HepG2 (cell line): Measurements from ENCODE around the gene ELP2. TPM values are rescaled to one million over a fixed set of nuclear protein-coding genes. Genes with fewer than 3 reads are reported as not detected.

ENCODE experiments used
- CBX2 ChIP-seq, 2 experiments: fragments of 200-600 bp in 1 of 2; sonication (generic); formaldehyde crosslinking in 1 of 2; IDR thresholded peaks; 2 replicates each; pipeline versions ENCODE4 v1.7.0 to v1.8.1; 2018 to 2022; ENCODE audit warnings: low read depth in 2 of 2, low read length in 1 of 2, mild to moderate bottlenecking in 1 of 2, missing genetic modification reagents in 1 of 2
- EHMT2 ChIP-seq: fragments of 200-600 bp; sonication (generic); IDR thresholded peaks from 2 replicates; pipeline ENCODE4 v1.7.0; 2017; ENCODE audit warnings: antibody characterized with exemption, low read depth, low read length, borderline replicate concordance
- GZF1 ChIP-seq: sonication (generic); formaldehyde crosslinking; IDR thresholded peaks from 2 replicates; pipeline ENCODE4 v1.5.1; 2020; ENCODE audit warnings: mild to moderate bottlenecking, missing genetic modification reagents
- HMGA1 ChIP-seq: sonication (generic); formaldehyde crosslinking; conservative IDR thresholded peaks from 2 replicates; pipeline ENCODE4 v1.4.0; 2020; ENCODE audit warnings: missing genetic modification reagents
- KLF11 ChIP-seq: IDR thresholded peaks from 2 replicates; pipeline ENCODE4 v1.6.1; 2016; ENCODE audit warnings: missing compliant biosample characterization
- TAF15 ChIP-seq: fragments of 200-400 bp; formaldehyde crosslinking; IDR thresholded peaks from one replicate; pipeline ENCODE4 v1.6.1; 2018; ENCODE audit warnings: mild to moderate bottlenecking, low read depth, low read length; ENCODE audit not compliant: poor library complexity, severe bottlenecking
- YY1 ChIP-seq: IDR thresholded peaks from 2 replicates; pipeline ENCODE4 v1.6.1; 2011; ENCODE audit warnings: low read length, low read depth, moderate library complexity, mild to moderate bottlenecking; ENCODE audit not compliant: insufficient read depth, insufficient replicate concordance
- ZKSCAN8 ChIP-seq: IDR thresholded peaks from 2 replicates; pipeline ENCODE4 v1.6.1; 2016; ENCODE audit warnings: borderline replicate concordance, missing genetic modification reagents, missing compliant biosample characterization
- ZNF224 ChIP-seq: sonication (generic); formaldehyde crosslinking; IDR thresholded peaks from 2 replicates; pipeline ENCODE4 v1.5.0; 2020; ENCODE audit warnings: mild to moderate bottlenecking, missing genetic modification reagents
- ZNF253 ChIP-seq: sonication (generic); formaldehyde crosslinking; IDR thresholded peaks from 2 replicates; pipeline ENCODE4 v1.8.0; 2022; ENCODE audit warnings: mild to moderate bottlenecking, missing genetic modification reagents, borderline replicate concordance
- ZNF775 ChIP-seq: sonication (generic); formaldehyde crosslinking; IDR thresholded peaks from 2 replicates; pipeline ENCODE4 v1.4.0; 2020; ENCODE audit warnings: missing genetic modification reagents, mild to moderate bottlenecking, moderate library complexity, borderline replicate concordance
- polyA plus RNA-seq, 8 experiments: library from polyadenylated mRNA; depleted of rRNA in 3 of 8; stranded (reverse) in 7 of 8; unstranded in 1 of 8; fragments of >200 nt; fragmentation: Illumina TruSeq in 4 of 8; extraction: Trizol in 4 of 8; gene quantifications; 2 replicates each; pipeline versions ENCODE4 v1.2.1 to v1.2.3, GENCODE V29; 2011 to 2016; ENCODE audit warnings: low read depth in 4 of 8, missing spikeins in 1 of 8, mixed read lengths in 1 of 8; ENCODE audit not compliant: insufficient read depth in 1 of 8
- total RNA-seq, 5 experiments: library from RNA; depleted of rRNA; stranded (reverse); fragments of >200 nt; fragmentation: Illumina TruSeq; extraction: Trizol; gene quantifications; 2 replicates each; pipeline ENCODE4 v1.2.3, GENCODE V29; 2016; ENCODE audit warnings: low read depth in 1 of 5
- TF ChIP-seq, protein P1 (sequence below): sonication (generic); formaldehyde crosslinking; IDR thresholded peaks from 2 replicates; pipeline ENCODE4 v1.9.0; 2021; ENCODE audit warnings: missing genetic modification reagents, borderline replicate concordance
- TF ChIP-seq, protein P2 (sequence below): sonication (generic); formaldehyde crosslinking; IDR thresholded peaks from 2 replicates; pipeline ENCODE4 v1.4.0; 2020; ENCODE audit warnings: missing genetic modification reagents, borderline replicate concordance
- TF ChIP-seq, protein P3 (sequence below): IDR thresholded peaks from 2 replicates; pipeline ENCODE4 v1.6.1; 2018; ENCODE audit warnings: missing genetic modification reagents, mild to moderate bottlenecking, missing compliant biosample characterization
- TF ChIP-seq, protein P4 (sequence below): sonication (generic); formaldehyde crosslinking; IDR thresholded peaks from 2 replicates; pipeline ENCODE4 v1.4.0; 2020; ENCODE audit warnings: mild to moderate bottlenecking, missing genetic modification reagents
- TF ChIP-seq, protein P5 (sequence below): sonication (generic); formaldehyde crosslinking; conservative IDR thresholded peaks from 2 replicates; pipeline ENCODE4 v1.8.0; 2022; ENCODE audit warnings: low read depth, missing genetic modification reagents

ELP2 gene
- total and polyA plus RNA-seq, 2 of the 13 experiments (the other 11 are each of a cell fraction or from before 2014, with no cell fraction given) = 98.7 to 100 TPM

DNA sequence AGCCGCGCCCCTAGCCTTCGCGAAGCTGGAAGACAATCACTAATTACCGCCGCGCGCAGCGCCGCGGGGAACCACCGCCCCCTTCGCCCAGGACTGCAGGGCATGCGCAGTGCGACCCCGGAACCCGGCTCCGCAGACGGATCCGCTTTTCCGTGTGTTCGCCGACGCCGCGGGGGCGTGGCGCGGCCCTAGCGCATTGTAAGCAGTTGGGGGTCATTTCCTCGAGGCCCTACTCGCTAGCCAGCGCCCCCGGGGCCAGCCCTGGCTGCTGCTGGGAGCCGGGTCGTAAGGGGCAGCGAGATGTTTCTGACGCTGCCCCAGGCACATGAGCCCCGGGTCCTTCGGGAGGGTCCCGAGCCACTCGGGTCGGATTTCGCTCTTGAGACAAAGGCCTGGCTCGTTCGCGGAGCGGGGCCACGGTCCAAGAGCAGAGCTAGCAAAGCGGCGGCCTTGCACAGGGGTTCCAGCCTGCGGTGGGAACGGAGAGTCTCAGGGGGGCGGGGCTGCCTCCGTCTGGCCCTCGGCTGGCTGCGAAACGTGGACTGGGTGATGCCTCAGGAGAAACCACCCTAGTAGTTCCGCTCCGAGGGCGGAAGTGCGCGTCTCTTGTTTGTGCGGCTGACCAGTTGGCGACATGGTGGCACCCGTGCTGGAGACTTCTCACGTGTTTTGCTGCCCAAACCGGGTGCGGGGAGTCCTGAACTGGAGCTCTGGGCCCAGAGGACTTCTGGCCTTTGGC lies at the start of gene ELP2, which contains the start of gene SLC39A6 (continued):
- no peak for TF ChIP-seq CBX2 (IDR thresholded peaks at IDR 0.05; ENCODE audit: low read depth, low read length)
- no peak for TF ChIP-seq CBX2 (CRISPR knock-in tag; IDR thresholded peaks at IDR 0.05; ENCODE audit: low read depth)
- no peak; the same call in 1 of the 2 replicates for TF ChIP-seq KLF11 (CRISPR knock-in tag)
- TF ChIP-seq ZNF224 (CRISPR knock-in tag) = peak; percentile 81; the same call in 1 of the 2 replicates
- no peak for TF ChIP-seq EHMT2
- TF ChIP-seq ZNF775 (CRISPR knock-in tag) = no peak
- TF ChIP-seq HMGA1 (CRISPR knock-in tag) = no peak
- TF ChIP-seq, protein P1, sequence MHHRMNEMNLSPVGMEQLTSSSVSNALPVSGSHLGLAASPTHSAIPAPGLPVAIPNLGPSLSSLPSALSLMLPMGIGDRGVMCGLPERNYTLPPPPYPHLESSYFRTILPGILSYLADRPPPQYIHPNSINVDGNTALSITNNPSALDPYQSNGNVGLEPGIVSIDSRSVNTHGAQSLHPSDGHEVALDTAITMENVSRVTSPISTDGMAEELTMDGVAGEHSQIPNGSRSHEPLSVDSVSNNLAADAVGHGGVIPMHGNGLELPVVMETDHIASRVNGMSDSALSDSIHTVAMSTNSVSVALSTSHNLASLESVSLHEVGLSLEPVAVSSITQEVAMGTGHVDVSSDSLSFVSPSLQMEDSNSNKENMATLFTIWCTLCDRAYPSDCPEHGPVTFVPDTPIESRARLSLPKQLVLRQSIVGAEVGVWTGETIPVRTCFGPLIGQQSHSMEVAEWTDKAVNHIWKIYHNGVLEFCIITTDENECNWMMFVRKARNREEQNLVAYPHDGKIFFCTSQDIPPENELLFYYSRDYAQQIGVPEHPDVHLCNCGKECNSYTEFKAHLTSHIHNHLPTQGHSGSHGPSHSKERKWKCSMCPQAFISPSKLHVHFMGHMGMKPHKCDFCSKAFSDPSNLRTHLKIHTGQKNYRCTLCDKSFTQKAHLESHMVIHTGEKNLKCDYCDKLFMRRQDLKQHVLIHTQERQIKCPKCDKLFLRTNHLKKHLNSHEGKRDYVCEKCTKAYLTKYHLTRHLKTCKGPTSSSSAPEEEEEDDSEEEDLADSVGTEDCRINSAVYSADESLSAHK (CRISPR knock-in tag) = no peak
- TF ChIP-seq, protein P2, sequence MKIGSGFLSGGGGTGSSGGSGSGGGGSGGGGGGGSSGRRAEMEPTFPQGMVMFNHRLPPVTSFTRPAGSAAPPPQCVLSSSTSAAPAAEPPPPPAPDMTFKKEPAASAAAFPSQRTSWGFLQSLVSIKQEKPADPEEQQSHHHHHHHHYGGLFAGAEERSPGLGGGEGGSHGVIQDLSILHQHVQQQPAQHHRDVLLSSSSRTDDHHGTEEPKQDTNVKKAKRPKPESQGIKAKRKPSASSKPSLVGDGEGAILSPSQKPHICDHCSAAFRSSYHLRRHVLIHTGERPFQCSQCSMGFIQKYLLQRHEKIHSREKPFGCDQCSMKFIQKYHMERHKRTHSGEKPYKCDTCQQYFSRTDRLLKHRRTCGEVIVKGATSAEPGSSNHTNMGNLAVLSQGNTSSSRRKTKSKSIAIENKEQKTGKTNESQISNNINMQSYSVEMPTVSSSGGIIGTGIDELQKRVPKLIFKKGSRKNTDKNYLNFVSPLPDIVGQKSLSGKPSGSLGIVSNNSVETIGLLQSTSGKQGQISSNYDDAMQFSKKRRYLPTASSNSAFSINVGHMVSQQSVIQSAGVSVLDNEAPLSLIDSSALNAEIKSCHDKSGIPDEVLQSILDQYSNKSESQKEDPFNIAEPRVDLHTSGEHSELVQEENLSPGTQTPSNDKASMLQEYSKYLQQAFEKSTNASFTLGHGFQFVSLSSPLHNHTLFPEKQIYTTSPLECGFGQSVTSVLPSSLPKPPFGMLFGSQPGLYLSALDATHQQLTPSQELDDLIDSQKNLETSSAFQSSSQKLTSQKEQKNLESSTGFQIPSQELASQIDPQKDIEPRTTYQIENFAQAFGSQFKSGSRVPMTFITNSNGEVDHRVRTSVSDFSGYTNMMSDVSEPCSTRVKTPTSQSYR = no peak; the same call in 1 of the 2 replicates
- no peak; the same call in 1 of the 2 replicates for TF ChIP-seq GZF1 (CRISPR knock-in tag)
- TF ChIP-seq, protein P3, sequence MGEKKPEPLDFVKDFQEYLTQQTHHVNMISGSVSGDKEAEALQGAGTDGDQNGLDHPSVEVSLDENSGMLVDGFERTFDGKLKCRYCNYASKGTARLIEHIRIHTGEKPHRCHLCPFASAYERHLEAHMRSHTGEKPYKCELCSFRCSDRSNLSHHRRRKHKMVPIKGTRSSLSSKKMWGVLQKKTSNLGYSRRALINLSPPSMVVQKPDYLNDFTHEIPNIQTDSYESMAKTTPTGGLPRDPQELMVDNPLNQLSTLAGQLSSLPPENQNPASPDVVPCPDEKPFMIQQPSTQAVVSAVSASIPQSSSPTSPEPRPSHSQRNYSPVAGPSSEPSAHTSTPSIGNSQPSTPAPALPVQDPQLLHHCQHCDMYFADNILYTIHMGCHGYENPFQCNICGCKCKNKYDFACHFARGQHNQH = peak; percentile 28; the same call in 1 of the 2 replicates
- peak; percentile 87 for TF ChIP-seq YY1
- peak; percentile 10; the same call in 1 of the 2 replicates for TF ChIP-seq ZKSCAN8 (CRISPR knock-in tag)
- TF ChIP-seq, protein P4, sequence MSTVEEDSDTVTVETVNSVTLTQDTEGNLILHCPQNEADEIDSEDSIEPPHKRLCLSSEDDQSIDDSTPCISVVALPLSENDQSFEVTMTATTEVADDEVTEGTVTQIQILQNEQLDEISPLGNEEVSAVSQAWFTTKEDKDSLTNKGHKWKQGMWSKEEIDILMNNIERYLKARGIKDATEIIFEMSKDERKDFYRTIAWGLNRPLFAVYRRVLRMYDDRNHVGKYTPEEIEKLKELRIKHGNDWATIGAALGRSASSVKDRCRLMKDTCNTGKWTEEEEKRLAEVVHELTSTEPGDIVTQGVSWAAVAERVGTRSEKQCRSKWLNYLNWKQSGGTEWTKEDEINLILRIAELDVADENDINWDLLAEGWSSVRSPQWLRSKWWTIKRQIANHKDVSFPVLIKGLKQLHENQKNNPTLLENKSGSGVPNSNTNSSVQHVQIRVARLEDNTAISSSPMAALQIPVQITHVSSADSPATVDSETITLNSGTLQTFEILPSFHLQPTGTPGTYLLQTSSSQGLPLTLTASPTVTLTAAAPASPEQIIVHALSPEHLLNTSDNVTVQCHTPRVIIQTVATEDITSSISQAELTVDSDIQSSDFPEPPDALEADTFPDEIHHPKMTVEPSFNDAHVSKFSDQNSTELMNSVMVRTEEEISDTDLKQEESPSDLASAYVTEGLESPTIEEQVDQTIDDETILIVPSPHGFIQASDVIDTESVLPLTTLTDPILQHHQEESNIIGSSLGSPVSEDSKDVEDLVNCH = no peak
- no peak for TF ChIP-seq ZNF253
- TF ChIP-seq TAF15 = no peak
- TF ChIP-seq, protein P5, sequence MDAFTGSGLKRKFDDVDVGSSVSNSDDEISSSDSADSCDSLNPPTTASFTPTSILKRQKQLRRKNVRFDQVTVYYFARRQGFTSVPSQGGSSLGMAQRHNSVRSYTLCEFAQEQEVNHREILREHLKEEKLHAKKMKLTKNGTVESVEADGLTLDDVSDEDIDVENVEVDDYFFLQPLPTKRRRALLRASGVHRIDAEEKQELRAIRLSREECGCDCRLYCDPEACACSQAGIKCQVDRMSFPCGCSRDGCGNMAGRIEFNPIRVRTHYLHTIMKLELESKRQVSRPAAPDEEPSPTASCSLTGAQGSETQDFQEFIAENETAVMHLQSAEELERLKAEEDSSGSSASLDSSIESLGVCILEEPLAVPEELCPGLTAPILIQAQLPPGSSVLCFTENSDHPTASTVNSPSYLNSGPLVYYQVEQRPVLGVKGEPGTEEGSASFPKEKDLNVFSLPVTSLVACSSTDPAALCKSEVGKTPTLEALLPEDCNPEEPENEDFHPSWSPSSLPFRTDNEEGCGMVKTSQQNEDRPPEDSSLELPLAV (CRISPR knock-in tag) = 0 out of 2 replicates have a peak, but pooled peaks have one; percentile 51
